IMR-90 (cell line): ENCODE results near the gene UBE2S. TPM values are rescaled to one million over a fixed set of nuclear protein-coding genes. Genes with fewer than 3 reads are reported as not detected.

Experiments
- ATAC-seq: fragments of 200-7000 bp; cut with Tn5 transposase; 2 replicates; pipeline ENCODE4 v1.9.1; 2020; ENCODE audit warnings: low read depth, mild to moderate bottlenecking, moderate library complexity
- BruUV-seq: library from RNA; stranded (reverse); fragments of 400-500 nt; replicated peaks from 2 replicates; lab custom pipeline; 2021; lab: Mats Ljungman, UMichigan
- CTCF ChIA-PET: fragments of 300-600 bp; formaldehyde crosslinking; extraction: SDS; loops from one replicate; lab custom pipeline; 2021; ENCODE audit warnings: antibody characterized with exemption; lab: Yijun Ruan, JAX
- POLR2A ChIA-PET: fragments of 300-600 bp; sonication (Branson Sonifier 250); formaldehyde crosslinking; loops from one replicate; lab custom pipeline; 2022; ENCODE audit warnings: antibody characterized with exemption; ENCODE audit not compliant: unreplicated experiment; lab: Charles Lee
- DNase-seq: peaks from one replicate; pipeline ENCODE4 v3.0.0; 2013
- H2AFZ ChIP-seq: replicated peaks from 2 replicates; pipeline ENCODE3; 2013; ENCODE audit warnings: low read length, mild to moderate bottlenecking; ENCODE audit not compliant: poor library complexity
- H2AK5ac ChIP-seq: 2 replicates; pipeline ENCODE4 v1.6.1; 2013; ENCODE audit warnings: low read depth, low read length, inconsistent platforms
- H2AK9ac ChIP-seq: replicated peaks from 2 replicates; pipeline ENCODE3; 2013; ENCODE audit warnings: mild to moderate bottlenecking, low read depth, low read length, moderate library complexity; ENCODE audit not compliant: poor library complexity
- H2BK120ac ChIP-seq: 2 replicates; pipeline ENCODE4 v1.6.1; 2013; ENCODE audit warnings: low read depth, low read length, inconsistent platforms
- H2BK15ac ChIP-seq: 3 replicates; pipeline ENCODE4 v1.6.1; 2013; ENCODE audit warnings: low read depth, low read length, inconsistent platforms
- H2BK20ac ChIP-seq: 2 replicates; pipeline ENCODE4 v1.6.1; 2013; ENCODE audit warnings: low read depth, mild to moderate bottlenecking, inconsistent platforms, low read length, moderate library complexity
- H2BK5ac ChIP-seq: 2 replicates; pipeline ENCODE4 v1.6.1; 2013; ENCODE audit warnings: mild to moderate bottlenecking, low read depth, low read length, inconsistent platforms; ENCODE audit not compliant: poor library complexity, severe bottlenecking
- H3K14ac ChIP-seq: replicated peaks from 2 replicates; pipeline ENCODE4 v1.6.1; 2013; ENCODE audit warnings: low read depth, low read length, inconsistent platforms
- H3K18ac ChIP-seq: 2 replicates; pipeline ENCODE4 v1.6.1; 2013; ENCODE audit warnings: low read depth, low read length, control low read depth
- H3K23ac ChIP-seq: 2 replicates; pipeline ENCODE4 v1.6.1; 2013; ENCODE audit warnings: low read depth, low read length, inconsistent platforms
- H3K27ac ChIP-seq: 2 replicates; pipeline ENCODE4 v1.5.1; 2013; ENCODE audit warnings: mild to moderate bottlenecking, control low read depth, low read length; ENCODE audit not compliant: insufficient read depth
- H3K27me3 ChIP-seq: 2 replicates; pipeline ENCODE4 v1.6.1; 2013; ENCODE audit warnings: low read length; ENCODE audit not compliant: control insufficient read depth, insufficient read depth
- H3K36me3 ChIP-seq: 2 replicates; pipeline ENCODE4 v1.6.1; 2013; ENCODE audit warnings: low read length, mixed read lengths; ENCODE audit not compliant: control insufficient read depth, insufficient read depth
- H3K4ac ChIP-seq: 2 replicates; pipeline ENCODE4 v1.6.1; 2013; ENCODE audit warnings: low read depth, low read length, inconsistent platforms
- H3K4me1 ChIP-seq: 2 replicates; pipeline ENCODE4 v1.6.1; 2013; ENCODE audit warnings: low read length, mixed read lengths; ENCODE audit not compliant: control insufficient read depth, insufficient read depth
- H3K4me2 ChIP-seq: 2 replicates; pipeline ENCODE4 v1.6.1; 2013; ENCODE audit warnings: low read depth, mild to moderate bottlenecking, control low read depth, low read length, moderate library complexity
- H3K4me3 ChIP-seq: 2 replicates; pipeline ENCODE4 v1.5.1; 2013; ENCODE audit warnings: low read depth, mild to moderate bottlenecking, control low read depth, low read length, moderate library complexity; ENCODE audit not compliant: insufficient read depth
- H3K56ac ChIP-seq: 2 replicates; pipeline ENCODE4 v1.6.1; 2013; ENCODE audit warnings: low read length, inconsistent platforms; ENCODE audit not compliant: insufficient read depth; ENCODE audit errors: extremely low read depth
- H3K79me1 ChIP-seq, 2 experiments: 2 replicates each; pipeline ENCODE4 v1.6.1; 2013; ENCODE audit warnings: low read length in 2 of 2, inconsistent platforms in 1 of 2, low read depth in 1 of 2
- H3K9ac ChIP-seq: 2 replicates; pipeline ENCODE4 v1.6.1; 2013; ENCODE audit warnings: low read depth, low read length, control low read depth
- H3K9me1 ChIP-seq: 2 replicates; pipeline ENCODE4 v1.6.1; 2013; ENCODE audit warnings: low read length, inconsistent platforms; ENCODE audit not compliant: insufficient read depth
- H3K9me3 ChIP-seq: 2 replicates; pipeline ENCODE4 v1.6.1; 2013; ENCODE audit warnings: low read length; ENCODE audit not compliant: control insufficient read depth, insufficient read depth
- H4K20me1 ChIP-seq: 2 replicates; pipeline ENCODE4 v1.6.1; 2013; ENCODE audit warnings: low read length, inconsistent platforms; ENCODE audit not compliant: insufficient read depth
- H4K5ac ChIP-seq: 2 replicates; pipeline ENCODE4 v1.6.1; 2013; ENCODE audit warnings: mild to moderate bottlenecking, low read depth, low read length, control low read depth
- H4K8ac ChIP-seq, 2 experiments: 2 replicates each; pipeline ENCODE4 v1.6.1; 2013; ENCODE audit warnings: low read depth in 2 of 2, low read length in 2 of 2, control low read depth in 1 of 2, inconsistent platforms in 1 of 2
- H4K91ac ChIP-seq: 2 replicates; pipeline ENCODE4 v1.6.1; 2013; ENCODE audit warnings: low read depth, low read length, inconsistent platforms; ENCODE audit not compliant: insufficient read depth
- BHLHE40 ChIP-seq: fragments of 150-350 bp; IDR thresholded peaks from 2 replicates; pipeline ENCODE4 v1.6.1; 2016; ENCODE audit warnings: mild to moderate bottlenecking, low read depth, low read length
- CEBPB ChIP-seq: IDR thresholded peaks from 2 replicates; pipeline ENCODE4 v1.6.1; 2012; ENCODE audit warnings: low read depth, low read length, improper control_type of control experiment
- CHD1 ChIP-seq: IDR thresholded peaks from 2 replicates; pipeline ENCODE4 v1.6.1; 2012; ENCODE audit warnings: low read depth, low read length, improper control_type of control experiment
- FOS ChIP-seq: fragments of 150-350 bp; IDR thresholded peaks from 2 replicates; pipeline ENCODE4 v1.6.1; 2016; ENCODE audit warnings: low read depth, low read length
- MAFK ChIP-seq: IDR thresholded peaks from 2 replicates; pipeline ENCODE4 v1.6.1; 2012; ENCODE audit warnings: low read depth, low read length, improper control_type of control experiment
- MAZ ChIP-seq: IDR thresholded peaks from 2 replicates; pipeline ENCODE4 v1.6.1; 2012; ENCODE audit warnings: low read depth, mild to moderate bottlenecking, low read length, improper control_type of control experiment, moderate library complexity, borderline replicate concordance
- MXI1 ChIP-seq: IDR thresholded peaks from 2 replicates; pipeline ENCODE4 v1.6.1; 2012; ENCODE audit warnings: low read depth, mild to moderate bottlenecking, low read length, moderate library complexity, borderline replicate concordance
- NFE2L2 ChIP-seq: fragments of 150-350 bp; IDR thresholded peaks from 2 replicates; pipeline ENCODE4 v1.6.1; 2016; ENCODE audit warnings: low read depth, mild to moderate bottlenecking, low read length
- POLR2A ChIP-seq: IDR thresholded peaks from 2 replicates; pipeline ENCODE4 v1.6.1; 2012; ENCODE audit warnings: mild to moderate bottlenecking, low read depth, low read length
- RAD21 ChIP-seq: IDR thresholded peaks from 2 replicates; pipeline ENCODE4 v1.6.1; 2012; ENCODE audit warnings: low read length, improper control_type of control experiment
- RFX5 ChIP-seq: IDR thresholded peaks from 2 replicates; pipeline ENCODE4 v1.8.0; 2012; ENCODE audit warnings: low read depth, mild to moderate bottlenecking, low read length, moderate library complexity
- SMC3 ChIP-seq: fragments of 150-350 bp; IDR thresholded peaks from 2 replicates; pipeline ENCODE4 v1.6.1; 2016; ENCODE audit warnings: low read depth, mild to moderate bottlenecking, antibody characterized with exemption, low read length, moderate library complexity
- WGBS, 2 experiments: methylation state at CpG; one replicate each; pipeline versions ENCODE4 v1.1.5 to v1.1.7; 2013; ENCODE audit warnings: missing lambda C conversion rate in 2 of 2; ENCODE audit not compliant: insufficient read length in 1 of 2; ENCODE audit errors: extremely low coverage in 2 of 2; 5-methylcytosine and 5-hydroxymethylcytosine counted together
- dilution Hi-C: fragments of 300-500 bp; cut with HindIII; formaldehyde crosslinking; loops from one replicate; pipeline ENCODE4 v1.14.3; 2018; ENCODE audit warnings: low sequenced_read_pairs; ENCODE audit not compliant: unreplicated experiment
- in situ Hi-C: fragments of 300-500 bp; cut with MboI; formaldehyde crosslinking; loops from 3 replicates; pipeline ENCODE4 v1.14.3; 2019; ENCODE audit warnings: low sequenced_read_pairs, inconsistent platforms, mixed read lengths
- intact Hi-C: fragments of 100-400 bp; cut with micrococcal nuclease; formaldehyde crosslinking; loops from 2 replicates; pipeline ENCODE4 v1.10.0; 2022
- polyA plus RNA-seq, 3 experiments: library from polyadenylated mRNA; depleted of rRNA; stranded (reverse); fragments of >200 nt; gene quantifications; 2 replicates each; pipeline ENCODE4 v1.2.3, GENCODE V29; 2012; ENCODE audit warnings: low replicate concordance in 1 of 3
- total RNA-seq: library from RNA; depleted of rRNA; stranded (reverse); fragments of >200 nt; gene quantifications from 2 replicates; pipeline ENCODE4 v1.2.3, GENCODE V29; 2012
- TF ChIP-seq, protein P1 (sequence below): fragments of 150-350 bp; IDR thresholded peaks from 2 replicates; pipeline ENCODE4 v1.6.1; 2016; ENCODE audit warnings: low read depth, mild to moderate bottlenecking, low read length, moderate library complexity, borderline replicate concordance
- TF ChIP-seq, protein P2 (sequence below): fragments of 150-350 bp; IDR thresholded peaks from 2 replicates; pipeline ENCODE4 v1.6.1; 2017; ENCODE audit warnings: mild to moderate bottlenecking, antibody characterized with exemption, low read length, low read depth
- TF ChIP-seq, protein P3 (sequence below): conservative IDR thresholded peaks from 2 replicates; pipeline ENCODE4 v1.5.1; 2012; ENCODE audit warnings: mild to moderate bottlenecking, low read depth, low read length, improper control_type of control experiment

The UBE2S gene
- total and polyA plus RNA-seq, 2 of the 4 experiments (the other 2 are of a cell fraction) = 69.5 to 104 TPM

DNA sequence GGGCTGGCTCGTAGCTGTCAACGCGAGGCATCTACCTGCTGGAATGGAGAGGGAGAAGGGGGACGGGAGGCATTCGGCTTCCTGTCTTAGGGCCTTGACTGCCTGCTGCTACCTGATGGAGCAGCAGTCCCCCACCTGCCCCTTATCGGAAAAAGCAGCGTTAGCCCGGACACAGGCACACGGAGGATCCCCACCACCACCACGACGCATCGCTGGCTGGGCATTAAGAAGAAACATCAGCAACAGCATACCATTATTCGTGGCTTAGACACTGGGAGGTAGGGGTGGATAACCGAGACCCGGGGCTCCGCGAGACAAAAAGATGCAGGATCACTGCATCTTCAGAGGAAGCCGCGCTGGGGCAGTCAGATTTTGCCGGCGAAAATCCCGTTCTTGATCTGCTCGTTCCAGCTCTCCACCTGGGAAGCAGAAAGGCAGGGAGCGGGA, 54.2 kb downstream of the UBE2S start:
- Histone ChIP-seq H2AFZ (peak overlapping the region; percentile 93), H3K4me2 (peak overlapping the region; percentile 86), H2BK20ac (no peak overlapping the region), H3K27ac (no peak overlapping the region), H3K18ac (no peak overlapping the region), H3K4me1 (peaks cover 5% of the 10 kb centered on the region; the same call in 1 of the 2 replicates), H2BK120ac (no peak overlapping the region), H3K14ac (no peak overlapping the region), H3K56ac (no peak overlapping the region), H4K5ac (no peak overlapping the region), H4K91ac (no peak overlapping the region), H3K9ac (0 out of 2 replicates have a peak overlapping the region, but pooled peaks have one; percentile 7), H3K4ac (no peak overlapping the region), H2AK5ac (no peak overlapping the region), H3K36me3 (no peaks in the 10 kb centered on the region), H2BK15ac (no peak overlapping the region), H3K79me1 (no peaks in the 10 kb centered on the region), H4K20me1 (peaks cover 7% of the 10 kb centered on the region; the same call in 1 of the 2 replicates), H3K4me3 (peak overlapping the region; percentile 65), H2BK5ac (no peak overlapping the region), H3K23ac (peak overlapping the region; percentile 56; the same call in 1 of the 2 replicates), H4K8ac (no peak overlapping the region), H3K9me1 (no peaks in the 10 kb centered on the region), H3K9me3 (no peaks in the 10 kb centered on the region), H2AK9ac (no peak overlapping the region), H3K27me3 (peaks cover 43% of the 10 kb centered on the region)
- DNase-seq = no peak
- dilution Hi-C loops (no loop called here), in situ Hi-C loops (no loop called here), intact Hi-C loops (no loop called here)
- no TSS peak for BruUV-seq
- WGBS, 2 experiments = 18% methylated on average over 6 of the region's 24 CpGs; no CpG with 5 or more reads in 1 of the 2 experiments
- ATAC-seq = peak; percentile 5
- TF ChIP-seq MAFK (no peak), RFX5 (no peak), MAZ (no peak), POLR2A (no peak), SMC3 (no peak), CEBPB (no peak), NFE2L2 (no peak), CHD1 (no peak), RAD21 (no peak), BHLHE40 (no peak), FOS (no peak), MXI1 (no peak)
- TF ChIP-seq, protein P1, sequence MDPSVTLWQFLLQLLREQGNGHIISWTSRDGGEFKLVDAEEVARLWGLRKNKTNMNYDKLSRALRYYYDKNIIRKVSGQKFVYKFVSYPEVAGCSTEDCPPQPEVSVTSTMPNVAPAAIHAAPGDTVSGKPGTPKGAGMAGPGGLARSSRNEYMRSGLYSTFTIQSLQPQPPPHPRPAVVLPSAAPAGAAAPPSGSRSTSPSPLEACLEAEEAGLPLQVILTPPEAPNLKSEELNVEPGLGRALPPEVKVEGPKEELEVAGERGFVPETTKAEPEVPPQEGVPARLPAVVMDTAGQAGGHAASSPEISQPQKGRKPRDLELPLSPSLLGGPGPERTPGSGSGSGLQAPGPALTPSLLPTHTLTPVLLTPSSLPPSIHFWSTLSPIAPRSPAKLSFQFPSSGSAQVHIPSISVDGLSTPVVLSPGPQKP = no peak
- TF ChIP-seq, protein P2, sequence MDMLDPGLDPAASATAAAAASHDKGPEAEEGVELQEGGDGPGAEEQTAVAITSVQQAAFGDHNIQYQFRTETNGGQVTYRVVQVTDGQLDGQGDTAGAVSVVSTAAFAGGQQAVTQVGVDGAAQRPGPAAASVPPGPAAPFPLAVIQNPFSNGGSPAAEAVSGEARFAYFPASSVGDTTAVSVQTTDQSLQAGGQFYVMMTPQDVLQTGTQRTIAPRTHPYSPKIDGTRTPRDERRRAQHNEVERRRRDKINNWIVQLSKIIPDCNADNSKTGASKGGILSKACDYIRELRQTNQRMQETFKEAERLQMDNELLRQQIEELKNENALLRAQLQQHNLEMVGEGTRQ = no peak
- TF ChIP-seq, protein P3, sequence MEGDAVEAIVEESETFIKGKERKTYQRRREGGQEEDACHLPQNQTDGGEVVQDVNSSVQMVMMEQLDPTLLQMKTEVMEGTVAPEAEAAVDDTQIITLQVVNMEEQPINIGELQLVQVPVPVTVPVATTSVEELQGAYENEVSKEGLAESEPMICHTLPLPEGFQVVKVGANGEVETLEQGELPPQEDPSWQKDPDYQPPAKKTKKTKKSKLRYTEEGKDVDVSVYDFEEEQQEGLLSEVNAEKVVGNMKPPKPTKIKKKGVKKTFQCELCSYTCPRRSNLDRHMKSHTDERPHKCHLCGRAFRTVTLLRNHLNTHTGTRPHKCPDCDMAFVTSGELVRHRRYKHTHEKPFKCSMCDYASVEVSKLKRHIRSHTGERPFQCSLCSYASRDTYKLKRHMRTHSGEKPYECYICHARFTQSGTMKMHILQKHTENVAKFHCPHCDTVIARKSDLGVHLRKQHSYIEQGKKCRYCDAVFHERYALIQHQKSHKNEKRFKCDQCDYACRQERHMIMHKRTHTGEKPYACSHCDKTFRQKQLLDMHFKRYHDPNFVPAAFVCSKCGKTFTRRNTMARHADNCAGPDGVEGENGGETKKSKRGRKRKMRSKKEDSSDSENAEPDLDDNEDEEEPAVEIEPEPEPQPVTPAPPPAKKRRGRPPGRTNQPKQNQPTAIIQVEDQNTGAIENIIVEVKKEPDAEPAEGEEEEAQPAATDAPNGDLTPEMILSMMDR = no peak
- ChIA-PET POLR2A (no interaction called here), CTCF (no interaction called here)
